Eye (tissue), 1 donor: ENCODE data around the gene RPTN.

ENCODE experiments used
- DNase-seq: peaks from one replicate; pipeline ENCODE4 v3.0.0-alpha.2; 2015

Gene RPTN, protein sequence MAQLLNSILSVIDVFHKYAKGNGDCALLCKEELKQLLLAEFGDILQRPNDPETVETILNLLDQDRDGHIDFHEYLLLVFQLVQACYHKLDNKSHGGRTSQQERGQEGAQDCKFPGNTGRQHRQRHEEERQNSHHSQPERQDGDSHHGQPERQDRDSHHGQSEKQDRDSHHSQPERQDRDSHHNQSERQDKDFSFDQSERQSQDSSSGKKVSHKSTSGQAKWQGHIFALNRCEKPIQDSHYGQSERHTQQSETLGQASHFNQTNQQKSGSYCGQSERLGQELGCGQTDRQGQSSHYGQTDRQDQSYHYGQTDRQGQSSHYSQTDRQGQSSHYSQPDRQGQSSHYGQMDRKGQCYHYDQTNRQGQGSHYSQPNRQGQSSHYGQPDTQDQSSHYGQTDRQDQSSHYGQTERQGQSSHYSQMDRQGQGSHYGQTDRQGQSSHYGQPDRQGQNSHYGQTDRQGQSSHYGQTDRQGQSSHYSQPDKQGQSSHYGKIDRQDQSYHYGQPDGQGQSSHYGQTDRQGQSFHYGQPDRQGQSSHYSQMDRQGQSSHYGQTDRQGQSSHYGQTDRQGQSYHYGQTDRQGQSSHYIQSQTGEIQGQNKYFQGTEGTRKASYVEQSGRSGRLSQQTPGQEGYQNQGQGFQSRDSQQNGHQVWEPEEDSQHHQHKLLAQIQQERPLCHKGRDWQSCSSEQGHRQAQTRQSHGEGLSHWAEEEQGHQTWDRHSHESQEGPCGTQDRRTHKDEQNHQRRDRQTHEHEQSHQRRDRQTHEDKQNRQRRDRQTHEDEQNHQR

DNA sequence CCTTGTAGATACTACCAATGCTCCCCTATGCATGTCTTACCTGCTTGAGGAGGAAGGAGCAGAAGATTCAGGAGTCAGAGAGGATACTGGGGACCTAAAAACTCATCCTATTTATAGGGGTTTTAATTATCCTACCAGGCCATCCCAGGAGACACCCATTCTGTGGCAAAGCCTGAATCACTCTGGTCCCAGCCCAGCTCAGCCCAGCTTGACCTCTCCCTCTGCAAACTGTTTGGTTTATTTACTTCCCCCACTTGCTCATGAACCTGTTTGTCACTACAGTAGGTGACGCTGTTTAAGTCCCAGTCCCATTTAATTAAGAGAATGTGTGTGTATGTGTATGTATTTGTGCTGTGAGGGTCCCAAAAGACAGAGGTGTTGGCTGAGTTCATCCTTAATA, at the start of gene RPTN:
RPTN (minus strand) TSS at position 85 of the 400 bp plus-strand sequence. CDS start 1,339 bp downstream, outside the sequence.
- DNase-seq, result no peak

DNA sequence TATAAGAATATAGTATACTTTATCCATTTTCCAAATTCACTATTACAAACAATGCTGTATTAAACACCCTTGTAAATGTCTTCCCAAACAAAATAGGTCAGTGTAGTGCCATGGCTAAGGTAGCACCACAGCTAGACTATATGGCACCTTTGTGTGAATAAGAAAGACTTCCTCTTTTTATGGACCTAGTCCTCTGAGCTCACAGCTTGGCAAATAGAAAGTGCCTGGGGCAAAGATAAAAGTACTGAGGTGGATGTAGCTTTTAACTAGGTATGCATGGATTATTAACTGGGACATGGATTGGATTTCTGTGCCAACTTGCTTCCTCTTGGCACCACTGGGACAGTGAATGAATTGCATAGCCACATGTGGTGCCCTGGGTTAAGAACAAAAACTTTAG, 40.0 kb upstream of the RPTN start:
- no peak for DNase-seq

DNA sequence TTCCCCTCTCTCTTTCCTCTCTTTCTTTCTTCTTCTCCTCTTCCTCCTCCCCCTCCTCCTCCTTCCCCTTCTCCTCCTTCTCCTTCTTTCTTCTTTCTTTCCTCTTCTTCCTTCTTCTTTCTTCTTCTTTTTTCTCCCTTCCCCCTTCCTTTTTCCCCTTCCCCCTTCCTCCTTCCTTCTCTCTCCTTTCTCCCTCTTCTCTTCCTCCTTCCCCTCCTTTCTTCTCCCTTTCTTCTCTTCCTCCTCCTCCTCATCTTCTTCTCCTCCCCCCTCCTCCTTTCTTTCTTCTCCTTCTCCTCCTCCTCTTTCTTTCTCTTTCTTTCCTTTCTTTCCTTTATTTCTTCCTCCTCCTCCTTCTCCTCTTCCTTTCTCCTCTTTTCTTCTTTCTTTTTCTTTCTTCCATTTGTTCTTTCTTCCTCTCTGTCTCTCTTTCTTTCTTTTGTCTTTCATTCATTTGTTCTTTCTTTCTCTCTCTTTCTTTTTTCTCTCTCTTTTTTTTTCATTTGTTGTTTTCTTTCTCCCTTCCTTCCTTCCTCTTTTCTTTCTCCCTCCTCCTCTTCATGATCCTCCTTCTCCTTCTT, 38.4 kb upstream of the RPTN start:
- no peak for DNase-seq

DNA sequence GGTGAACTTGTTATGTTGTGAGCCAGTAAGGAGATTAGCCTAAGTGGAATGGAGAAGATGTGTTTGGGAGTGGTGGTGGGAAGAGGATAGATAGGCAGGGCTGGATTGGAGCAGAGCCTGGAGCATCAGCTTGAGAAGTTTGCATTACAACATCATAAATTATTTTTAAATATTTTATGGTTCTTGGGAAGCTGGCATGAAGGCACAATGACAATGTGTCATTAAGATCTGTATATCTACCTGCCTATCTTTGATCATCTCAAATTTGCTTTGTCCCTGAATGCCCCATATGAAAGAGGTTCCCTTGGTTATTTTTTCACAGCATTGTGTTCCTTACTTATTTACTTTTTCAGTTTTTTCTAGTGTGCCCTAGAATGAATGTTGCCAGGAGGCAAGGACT, 32.7 kb upstream of the RPTN start:
- no peak for DNase-seq

DNA sequence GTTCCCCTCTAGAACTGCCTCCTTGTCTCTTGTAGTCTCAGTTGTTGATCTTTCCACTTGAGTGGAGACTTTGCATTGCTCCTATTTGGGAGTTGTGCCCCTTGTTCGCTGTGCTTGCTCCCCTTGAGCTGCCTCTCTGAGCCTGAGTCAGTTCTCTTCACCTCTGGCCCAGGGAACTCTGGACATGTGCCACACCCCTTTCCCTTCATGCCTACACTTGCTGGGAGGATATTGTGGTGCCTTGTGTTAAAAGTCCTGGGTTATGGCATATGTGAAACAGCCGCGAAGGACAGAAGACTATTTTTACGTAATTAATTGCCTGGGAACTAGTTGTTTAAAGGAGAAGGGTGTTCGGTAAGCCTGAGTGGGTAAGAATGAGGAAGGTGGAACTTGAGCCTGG, 32.2 kb upstream of the RPTN start:
- DNase-seq, result no peak

DNA sequence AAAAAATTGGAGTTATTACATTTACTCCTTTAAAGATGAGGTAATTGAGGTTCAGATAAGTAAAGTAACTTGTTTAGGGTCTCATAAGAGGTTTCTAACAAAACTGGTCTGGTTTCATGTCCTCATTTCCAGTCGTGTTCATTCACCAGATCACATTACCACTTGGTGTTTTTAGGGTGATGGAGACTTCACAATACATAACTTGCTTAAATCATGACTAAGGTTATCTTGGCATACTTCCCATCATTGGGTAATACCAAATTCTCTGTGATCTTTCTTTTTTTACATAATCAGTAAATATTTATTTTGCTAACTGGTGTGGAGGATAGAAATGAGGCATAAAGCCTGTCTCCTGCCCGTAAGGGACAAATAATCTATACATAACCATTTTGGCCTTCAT, 31.6 kb upstream of the RPTN start:
- peak; percentile 10 for DNase-seq

DNA sequence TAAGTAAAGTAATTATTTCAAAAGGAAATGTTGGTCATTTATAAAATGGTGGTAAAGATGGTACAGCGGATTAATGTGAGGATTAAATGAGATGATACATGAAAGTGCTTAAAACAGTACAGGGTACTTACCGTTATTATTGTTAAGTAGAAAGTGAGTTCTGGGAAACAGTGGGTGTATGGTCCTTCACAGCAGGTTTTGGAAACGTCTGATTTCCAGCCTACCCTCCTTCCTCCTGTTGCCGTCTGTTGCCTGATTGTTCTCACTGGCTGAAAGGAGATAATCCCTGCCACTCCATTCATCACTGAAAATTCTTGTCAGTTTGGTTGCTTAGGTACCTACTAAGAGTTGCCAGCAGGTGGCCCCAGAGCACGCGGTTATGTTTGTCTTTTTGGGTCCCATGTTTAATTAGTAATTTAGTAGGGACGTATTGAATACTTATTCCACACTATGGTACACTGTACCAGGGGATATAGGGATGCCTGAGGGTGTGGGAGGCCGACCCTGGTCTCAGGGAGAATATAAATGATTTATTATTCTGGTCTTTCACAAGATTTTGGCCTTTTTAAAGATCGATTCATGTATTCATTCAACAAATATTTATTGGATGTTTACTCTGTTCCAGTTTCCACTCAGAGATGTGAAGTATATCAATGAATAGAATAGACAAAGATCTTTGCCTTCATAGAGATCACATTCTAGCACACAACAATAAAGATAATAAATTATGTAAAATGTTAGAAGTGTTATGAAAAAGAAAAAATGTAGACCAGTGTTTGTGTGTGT, 30.8 kb upstream of the RPTN start:
- DNase-seq, result peak; percentile 85

DNA sequence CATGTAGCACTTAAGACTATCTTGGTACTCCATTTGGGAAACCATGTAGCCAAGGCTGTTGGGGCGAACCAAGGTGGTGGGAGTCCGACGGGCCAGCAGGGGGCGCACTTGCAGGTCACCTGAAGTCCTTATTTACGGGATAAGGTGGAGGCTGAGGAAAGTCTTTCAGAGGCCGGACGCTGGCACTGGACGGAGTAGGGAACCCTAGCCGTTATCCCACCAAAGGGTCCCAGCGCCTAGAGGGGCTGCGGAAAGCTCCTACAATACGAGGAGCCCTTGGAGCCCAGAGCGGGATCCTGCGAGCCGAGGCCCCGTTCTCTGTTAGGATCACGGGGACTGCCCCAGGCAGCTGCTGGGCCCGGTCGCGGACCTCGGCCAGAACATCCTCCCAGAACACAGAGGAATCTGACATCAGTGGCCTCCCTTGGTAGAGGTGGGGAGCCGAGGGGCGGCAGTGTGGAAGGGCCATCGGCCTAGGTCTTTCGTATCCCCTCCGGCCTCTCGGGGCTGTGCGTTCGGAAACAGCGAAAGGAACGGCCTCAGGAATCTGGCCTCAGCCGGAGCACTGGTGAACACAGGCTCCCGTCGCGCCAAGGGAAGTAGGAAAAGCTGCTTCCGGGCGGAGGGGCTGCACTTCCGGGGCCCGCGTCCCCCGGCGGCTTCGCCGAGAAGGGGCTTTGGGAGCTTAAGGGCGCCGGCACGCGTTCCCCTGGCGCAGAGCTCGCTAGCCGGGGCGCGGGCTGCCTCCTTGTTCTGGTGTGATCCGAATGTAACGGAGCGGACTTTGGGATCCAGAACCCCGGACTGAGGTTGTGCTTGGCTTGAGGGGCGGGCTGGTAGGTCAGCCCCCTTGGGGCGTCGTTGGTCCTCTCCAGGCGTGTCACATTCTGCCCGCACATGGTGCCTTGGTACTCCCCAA, 29.9 kb upstream of the RPTN start:
- peak; percentile 79 for DNase-seq

DNA sequence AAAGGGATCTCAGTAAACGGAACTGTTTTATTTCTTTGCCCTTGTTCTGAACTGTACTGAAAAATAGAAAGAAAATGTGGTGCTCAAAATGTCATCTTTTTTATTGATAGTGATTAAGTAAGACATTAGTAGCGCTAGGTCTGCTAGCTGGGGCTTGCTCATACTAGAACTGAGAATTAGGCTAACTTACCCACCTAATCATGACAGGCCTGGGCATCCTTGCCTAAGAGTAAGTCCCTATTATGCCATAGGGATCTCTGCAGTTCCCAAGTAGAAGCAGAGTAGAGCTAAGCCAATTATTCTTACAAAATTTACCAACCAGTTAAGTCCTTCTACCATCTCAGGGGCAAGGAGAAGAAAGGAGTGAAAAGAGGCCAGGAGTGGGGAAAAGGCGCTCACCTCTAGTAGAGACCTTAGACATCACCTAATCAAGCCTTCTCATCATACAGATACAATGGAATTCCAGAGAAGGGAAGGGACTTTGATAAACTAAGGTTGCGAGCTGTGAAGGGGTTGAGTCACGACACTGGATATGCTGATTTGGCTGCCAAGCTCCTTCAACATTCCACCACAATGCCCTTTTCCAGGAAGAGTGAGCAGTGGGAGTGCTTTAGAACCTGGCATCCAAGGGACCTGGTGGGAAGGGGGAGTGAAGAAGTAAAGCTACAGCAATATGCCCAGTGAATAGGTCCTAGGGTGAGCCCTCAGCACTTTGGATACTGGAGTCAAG, 27.7 kb upstream of the RPTN start:
- no peak for DNase-seq

DNA sequence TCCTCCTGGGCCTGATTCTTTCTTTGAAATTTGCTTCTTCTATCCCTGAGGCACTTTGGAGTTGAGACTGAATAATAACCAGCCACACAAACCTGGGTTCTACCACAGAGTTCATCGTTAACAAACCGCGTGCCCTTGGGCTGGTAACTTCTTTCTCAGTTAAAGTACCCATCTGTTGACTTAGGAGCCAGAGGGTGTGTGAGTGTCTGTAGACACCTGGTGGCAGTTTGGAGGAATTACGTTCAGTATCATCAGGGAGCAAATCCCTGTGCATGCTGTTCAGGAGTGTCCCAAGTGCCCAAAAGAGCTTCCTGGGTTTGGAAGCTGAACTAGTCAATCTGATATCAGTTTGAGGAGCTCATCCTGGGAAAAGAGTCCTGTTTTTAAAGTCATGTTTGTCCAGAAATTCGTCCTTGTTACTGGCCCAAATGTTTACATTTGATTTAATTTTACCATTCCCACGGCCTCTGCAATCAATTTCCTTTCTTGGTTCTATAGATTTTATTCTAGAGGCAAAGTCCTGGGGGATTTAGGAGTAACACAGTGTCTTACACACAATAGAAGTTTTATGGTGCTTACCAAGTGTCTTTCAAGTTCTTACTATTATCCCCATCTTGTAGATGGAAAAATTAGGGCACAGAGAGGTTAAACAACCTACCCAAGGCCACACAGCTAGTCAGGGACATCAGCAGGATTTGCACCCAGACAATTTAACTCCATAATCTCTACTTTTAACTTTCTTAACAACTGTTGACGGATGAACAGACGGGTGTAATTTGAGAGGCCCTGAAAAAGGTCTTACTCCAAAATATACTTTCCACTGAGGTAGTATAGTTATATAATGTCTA, 26.7 kb upstream of the RPTN start:
- DNase-seq, result peak; percentile 55

DNA sequence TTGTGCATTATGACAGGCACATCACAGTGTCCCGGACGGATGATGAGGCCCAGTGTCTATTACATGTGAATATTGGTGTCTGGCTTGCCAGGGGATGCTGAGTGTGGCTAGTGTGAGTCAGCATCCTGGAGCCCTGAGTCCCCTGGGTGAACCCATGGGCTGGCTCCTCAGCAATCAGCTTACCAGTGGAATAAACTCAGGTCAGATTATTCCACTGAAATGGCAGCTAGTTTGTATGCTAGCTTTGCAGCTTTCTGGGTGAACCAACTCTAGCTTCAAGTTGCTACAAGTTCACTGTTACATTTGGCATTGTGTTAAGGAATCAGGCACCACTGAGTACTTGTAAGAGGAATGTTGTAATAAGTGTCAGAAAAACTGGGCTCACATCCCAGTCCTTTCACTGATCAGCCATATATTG, 23.9 kb upstream of the RPTN start:
- no peak for DNase-seq

DNA sequence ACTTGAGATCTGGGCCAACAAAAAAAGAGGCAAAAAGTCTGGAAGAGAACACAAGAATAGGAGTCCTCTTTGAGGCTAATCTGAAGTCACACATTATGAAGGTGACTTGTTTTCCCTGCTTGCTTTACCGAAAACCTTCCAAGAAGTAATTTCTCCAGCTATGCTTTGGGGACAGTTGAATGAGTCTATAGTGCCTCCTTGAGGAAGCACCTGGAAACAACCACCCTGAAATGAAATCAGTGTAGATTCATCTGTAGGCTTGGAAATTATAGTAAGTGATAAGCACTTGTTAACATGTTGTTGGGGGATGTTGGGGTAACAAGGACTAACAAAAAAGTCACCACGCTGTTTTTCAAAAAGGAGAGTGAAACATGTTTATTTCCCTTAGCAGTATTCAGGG, 23.4 kb upstream of the RPTN start:
- no peak for DNase-seq

DNA sequence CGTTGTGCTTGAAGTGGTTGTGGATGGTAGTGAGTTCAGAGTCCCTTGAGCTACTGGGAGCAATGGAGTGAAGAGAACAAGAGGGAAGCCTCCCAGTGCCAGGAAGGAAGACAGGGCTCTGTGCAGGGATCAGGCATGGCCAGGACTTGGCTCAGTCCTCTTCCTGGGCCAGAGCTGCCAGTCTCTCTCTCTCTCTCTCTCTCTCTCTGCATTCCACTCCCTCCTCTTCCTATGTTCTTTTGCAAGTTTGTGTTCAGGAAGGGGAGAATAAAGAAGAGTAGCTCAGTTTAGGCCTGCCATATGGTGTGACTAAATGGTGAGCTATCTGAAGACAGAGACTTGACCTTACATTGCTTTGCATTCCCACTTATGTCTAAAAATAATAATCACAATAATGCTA, 20.5 kb upstream of the RPTN start:
- no peak for DNase-seq

DNA sequence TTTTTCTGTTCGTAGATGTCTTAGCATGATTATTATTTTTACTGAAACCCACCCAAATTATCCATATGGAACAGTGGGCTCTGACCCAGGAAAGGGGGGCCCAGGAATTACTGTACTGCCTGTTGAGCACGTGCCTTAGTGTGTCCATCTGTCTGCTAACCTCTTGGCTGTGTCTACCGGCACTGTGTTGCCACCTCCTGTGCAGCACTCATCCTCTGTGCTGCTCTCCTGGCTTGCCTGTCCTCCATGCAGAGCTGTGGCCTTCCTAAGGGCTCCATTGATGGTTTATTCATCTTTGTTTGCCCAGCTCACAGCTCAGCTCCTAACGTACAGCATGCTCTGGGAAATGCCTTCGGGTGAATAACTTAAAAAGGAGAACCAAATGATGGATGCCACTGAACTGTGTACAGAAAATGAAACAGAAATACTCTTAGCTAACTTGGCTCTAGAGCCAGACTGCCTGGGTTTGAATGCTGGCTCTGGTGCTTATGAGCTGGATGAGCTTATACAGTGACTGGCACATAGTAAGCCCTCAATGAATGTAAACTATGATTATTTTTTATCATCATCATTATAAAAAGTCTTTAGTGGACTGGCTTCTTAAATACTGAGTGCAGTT, 11.4 kb upstream of the RPTN start:
- no peak for DNase-seq

DNA sequence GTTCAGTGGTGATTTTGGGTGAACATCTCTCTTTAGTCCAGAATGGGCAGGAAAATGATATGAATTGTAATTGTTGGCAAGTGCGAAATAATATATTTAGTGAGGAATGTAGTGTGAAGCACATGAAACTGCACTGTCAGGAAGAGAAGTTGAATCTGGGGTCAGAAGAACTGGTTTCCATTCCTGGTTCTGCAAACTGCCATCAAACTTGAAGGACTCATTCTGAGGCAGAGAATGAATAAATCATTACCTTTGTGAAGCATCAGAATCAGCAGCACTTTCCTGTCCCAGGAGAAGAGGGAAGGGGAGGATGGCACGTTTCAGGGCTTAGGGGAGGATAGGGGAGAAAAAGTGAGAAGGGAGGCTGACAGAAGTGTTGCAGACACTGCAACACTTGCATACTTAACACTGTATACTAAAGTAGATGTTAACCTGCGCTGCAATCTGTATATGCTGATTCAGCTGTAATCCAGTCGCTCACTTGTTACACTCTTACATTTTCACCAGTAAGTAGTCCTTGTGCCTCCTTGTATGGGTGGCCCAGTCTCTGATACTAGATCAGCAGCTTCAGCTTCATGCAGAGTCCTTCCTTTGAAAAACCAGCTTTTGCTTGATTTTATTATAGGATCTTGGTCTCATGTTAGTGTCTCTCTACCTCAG, 10.5 kb upstream of the RPTN start:
- DNase-seq, result no peak

DNA sequence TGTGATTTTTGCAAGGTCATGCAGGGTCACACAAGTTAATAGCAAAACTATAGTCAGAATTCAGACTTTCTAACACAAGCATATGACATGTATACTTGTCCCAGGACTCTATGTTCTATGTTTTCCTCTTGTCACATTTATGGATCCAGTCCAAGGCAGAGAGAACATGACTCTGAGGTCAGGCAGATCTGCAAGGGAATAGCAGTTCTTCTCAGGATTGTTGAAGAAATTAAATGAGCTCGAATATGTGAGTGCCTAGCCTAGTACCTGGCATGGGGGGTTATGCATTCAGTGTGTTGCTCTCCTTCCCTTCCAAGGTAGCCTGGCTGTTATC, 9.5 kb upstream of the RPTN start:
- no peak for DNase-seq

DNA sequence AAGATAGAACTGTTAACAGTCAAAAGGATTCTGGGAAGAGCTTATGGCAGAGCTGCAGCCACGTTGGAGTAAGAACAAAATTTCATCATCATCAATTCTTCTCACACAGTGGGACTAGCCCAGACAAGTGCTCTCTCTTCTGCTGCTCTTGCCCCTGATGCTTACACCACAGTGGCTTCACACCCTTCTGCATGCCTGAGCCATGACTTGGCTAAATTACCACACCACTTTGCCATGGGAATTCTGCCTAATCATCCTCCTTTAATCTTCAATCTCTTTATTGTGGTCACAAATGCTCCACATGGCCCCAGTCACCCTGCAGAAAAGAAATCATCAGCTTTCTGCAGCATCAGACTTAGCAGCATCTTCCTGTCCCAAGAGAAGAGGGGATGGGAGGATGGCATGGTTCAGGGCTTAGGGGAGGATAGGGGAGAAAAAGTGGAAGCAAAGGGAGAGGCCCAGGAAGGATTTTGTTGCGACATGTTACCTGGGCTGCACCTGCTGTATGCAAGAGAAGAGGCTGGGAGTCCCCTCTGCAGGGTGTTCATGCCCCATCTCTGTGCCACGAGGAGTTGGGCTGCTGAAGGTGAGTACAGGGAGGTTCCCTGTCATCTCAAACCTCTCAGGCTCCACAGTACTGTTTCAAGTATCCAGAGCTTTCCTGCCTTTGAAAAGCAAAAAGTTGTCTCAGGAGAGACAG, 9.0 kb upstream of the RPTN start:
- no peak for DNase-seq

DNA sequence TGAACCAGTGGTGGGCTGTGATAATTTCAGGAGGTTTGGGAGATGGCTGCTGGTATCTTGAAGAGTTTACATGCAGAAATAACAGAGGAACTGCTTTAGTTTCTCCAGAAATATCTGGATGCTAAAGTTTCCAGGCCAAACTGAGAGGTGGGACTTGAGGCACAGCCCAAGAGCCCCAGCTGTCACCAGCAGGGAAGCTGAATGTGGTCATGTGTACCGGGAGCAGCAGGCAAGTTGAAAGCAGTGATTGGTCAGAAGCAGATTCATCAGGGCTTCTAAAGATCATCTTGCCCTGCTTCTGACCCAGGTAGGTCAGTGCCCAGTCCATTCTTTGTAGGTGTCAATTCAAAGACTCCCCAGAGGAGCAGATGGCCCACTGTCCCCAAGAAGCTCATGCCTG, 7.9 kb upstream of the RPTN start:
- DNase-seq, result no peak
